ENCODE measurements around the gene FCHO1. TPM values are rescaled to one million over a fixed set of nuclear protein-coding genes. Genes with fewer than 3 reads are reported as not detected.
"Not testable (repeated sequence)": the region's sequence is repeated elsewhere in the genome, so short reads cannot be mapped to it uniquely, and the experiment has no call there.

The FCHO1 gene
- total and polyA plus RNA-seq, 4 donors = 1.5 to 6.9 (median 2.3) TPM

DNA sequence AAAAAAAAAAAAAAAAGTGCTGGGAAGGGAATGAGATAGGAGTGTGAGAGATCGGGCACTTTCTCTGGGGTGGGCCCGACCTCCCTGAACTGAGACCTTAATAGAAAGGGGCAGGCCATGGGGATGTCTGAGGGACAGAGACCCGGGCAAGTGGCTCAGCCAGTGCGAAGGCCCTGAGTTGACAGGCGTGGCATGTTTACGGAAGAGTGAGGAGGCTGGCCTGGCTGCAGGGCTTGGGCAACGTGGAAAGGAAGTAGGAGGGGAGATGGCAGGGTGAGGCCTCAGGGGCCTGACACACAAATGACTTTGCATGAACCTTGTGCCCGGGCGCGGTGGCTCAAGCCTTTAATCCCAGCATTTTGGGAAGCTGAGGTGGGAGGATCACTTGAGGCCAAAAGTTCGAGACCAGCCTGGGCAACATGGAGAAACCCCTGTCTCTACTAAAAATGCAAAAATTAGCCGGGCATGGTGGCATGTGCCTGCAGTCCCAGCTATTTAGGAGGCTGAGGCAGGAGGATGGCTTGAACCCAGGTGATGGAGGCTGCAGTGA, 13.9 kb downstream of the FCHO1 start:
- Histone ChIP-seq H3K4me1 (ENCODE audit: control insufficient read depth in 1 of 2, insufficient read depth in 2 of 2, low read length in 2 of 2) (no peaks in the 10 kb centered on the region), H3K9me3 (ENCODE audit: control insufficient read depth, low read length) (no peaks in the 10 kb centered on the region), H3K36me3 (ENCODE audit: control insufficient read depth in 1 of 2, insufficient read depth in 2 of 2, low read length in 1 of 2) (no peaks in the 10 kb centered on the region), H3K27me3 (ENCODE audit: control insufficient read depth in 1 of 2, insufficient read depth in 2 of 2, low read length in 1 of 2) (no peaks in the 10 kb centered on the region), H3K27ac (ENCODE audit: low read depth in 1 of 2, low read length in 2 of 2) (no peak overlapping the region), H3K4me3 (ENCODE audit: low read length in 2 of 2) (no peak overlapping the region)
- 86 to 93% methylated on average over 12 of the region's 12 CpGs for WGBS, 2 donors
- peak; percentile 29 for ATAC-seq (ENCODE audit: low FRiP score)
- DNase-seq = peak; percentile 83 to 85
- intact Hi-C loops (cut with DNase I) = loop anchor here (5.0 kb wide), 1 partner anchor 158 kb away; no protein-coding TSS in a partner anchor

DNA sequence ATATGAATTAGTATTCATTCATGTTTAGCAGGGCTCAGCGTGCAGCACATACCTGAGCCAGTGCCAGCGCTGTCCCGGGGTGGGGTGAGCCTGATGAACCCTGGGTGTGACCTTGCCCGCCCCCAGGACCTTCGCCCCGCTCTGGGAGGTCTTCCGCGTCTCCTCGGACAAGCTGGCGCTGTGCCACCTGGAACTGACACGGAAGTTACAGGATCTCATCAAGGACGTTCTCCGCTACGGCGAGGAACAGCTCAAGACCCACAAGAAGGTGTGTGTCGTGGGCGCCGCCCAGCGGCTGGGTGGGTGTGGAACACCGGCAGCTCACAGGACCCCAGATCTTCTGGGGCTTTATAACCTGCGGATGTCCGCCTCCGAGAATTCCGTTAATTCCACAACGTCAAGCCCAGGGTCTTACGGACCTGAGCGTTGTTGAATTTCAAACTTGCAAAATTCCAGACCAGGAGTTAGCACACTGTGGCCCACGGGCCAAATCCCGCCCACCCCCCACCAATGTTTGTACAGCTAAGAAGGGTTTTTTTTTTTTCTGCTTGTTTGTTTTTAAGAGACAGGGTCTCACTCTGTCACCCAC, 15.4 kb downstream of the FCHO1 start:
- 5 to 9% methylated on average over 29 of the region's 29 CpGs for WGBS, 2 donors
- no peak overlapping the region for H3K27ac ChIP-seq (ENCODE audit: low read depth in 1 of 2, low read length in 2 of 2)
- H3K27me3 ChIP-seq (ENCODE audit: control insufficient read depth in 1 of 2, insufficient read depth in 2 of 2, low read length in 1 of 2) = no peaks in the 10 kb centered on the region
- H3K4me1 ChIP-seq (ENCODE audit: control insufficient read depth in 1 of 2, insufficient read depth in 2 of 2, low read length in 2 of 2) = no peaks in the 10 kb centered on the region
- peak; percentile 79 for ATAC-seq (ENCODE audit: low FRiP score)
- H3K4me3 ChIP-seq (ENCODE audit: low read length in 2 of 2) = no peak overlapping the region
- H3K36me3 ChIP-seq (ENCODE audit: control insufficient read depth in 1 of 2, insufficient read depth in 2 of 2, low read length in 1 of 2) = no peaks in the 10 kb centered on the region
- DNase-seq = peak; percentile 88 to 93
- no peaks in the 10 kb centered on the region for H3K9me3 ChIP-seq (ENCODE audit: control insufficient read depth, low read length)
- intact Hi-C loops (cut with DNase I) = loop anchor here (5.0 kb wide), 1 partner anchor 159 kb away; no protein-coding TSS in a partner anchor

DNA sequence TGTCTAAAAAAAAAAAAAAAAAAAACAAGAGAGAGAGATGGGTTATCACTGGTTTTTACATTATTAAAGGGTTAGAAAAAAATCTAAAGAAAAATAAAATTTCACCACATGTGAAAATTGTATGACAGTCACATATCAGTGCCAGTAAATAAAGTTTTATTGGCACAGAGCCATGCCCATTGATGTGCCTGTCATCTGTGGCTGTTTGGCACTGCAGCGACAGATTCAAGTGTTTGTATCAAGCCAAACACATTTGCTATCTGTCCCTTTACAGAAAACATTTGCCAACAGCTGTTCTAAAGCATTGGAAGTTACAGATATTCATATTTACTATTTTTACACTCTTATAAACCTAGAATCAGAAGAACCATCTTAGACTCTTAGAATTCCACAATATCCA, 16.3 kb downstream of the FCHO1 start:
- Histone ChIP-seq H3K9me3 (ENCODE audit: control insufficient read depth, low read length) (no peaks in the 10 kb centered on the region), H3K4me3 (ENCODE audit: low read length in 2 of 2) (no peak overlapping the region), H3K27me3 (ENCODE audit: control insufficient read depth in 1 of 2, insufficient read depth in 2 of 2, low read length in 1 of 2) (no peaks in the 10 kb centered on the region), H3K4me1 (ENCODE audit: control insufficient read depth in 1 of 2, insufficient read depth in 2 of 2, low read length in 2 of 2) (no peaks in the 10 kb centered on the region), H3K27ac (ENCODE audit: low read depth in 1 of 2, low read length in 2 of 2) (no peak overlapping the region), H3K36me3 (ENCODE audit: control insufficient read depth in 1 of 2, insufficient read depth in 2 of 2, low read length in 1 of 2) (no peaks in the 10 kb centered on the region)
- ATAC-seq (ENCODE audit: low FRiP score) (no peak), DNase-seq (no peak)
- WGBS, 2 donors = 27 to 34% methylated on average over 1 of the region's 1 CpG
- intact Hi-C loops (cut with DNase I) = loop anchor here (5.0 kb wide), 1 partner anchor 160 kb away; no protein-coding TSS in a partner anchor

DNA sequence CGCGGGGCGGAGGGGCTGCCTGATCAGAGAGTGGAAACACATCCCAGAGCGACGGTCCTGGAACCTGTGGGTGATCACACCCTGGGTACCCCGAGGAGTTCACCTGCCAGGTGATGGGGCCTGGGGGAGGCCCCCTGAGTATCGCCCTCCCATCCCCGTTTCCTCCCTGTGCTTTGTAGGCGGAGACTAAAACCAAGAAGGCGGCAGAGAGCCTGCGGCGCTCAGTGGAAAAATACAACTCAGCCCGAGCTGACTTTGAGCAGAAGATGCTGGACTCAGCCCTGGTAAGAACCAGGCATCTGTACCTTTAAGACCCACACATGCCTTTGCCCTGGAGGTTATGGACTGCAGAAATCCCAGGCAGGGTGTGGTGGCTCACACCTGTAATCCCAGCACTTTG, 19.3 kb downstream of the FCHO1 start:
- Histone ChIP-seq H3K9me3 (ENCODE audit: control insufficient read depth, low read length) (no peaks in the 10 kb centered on the region), H3K4me3 (ENCODE audit: low read length in 2 of 2) (no peak overlapping the region), H3K4me1 (ENCODE audit: control insufficient read depth in 1 of 2, insufficient read depth in 2 of 2, low read length in 2 of 2) (no peaks in the 10 kb centered on the region), H3K36me3 (ENCODE audit: control insufficient read depth in 1 of 2, insufficient read depth in 2 of 2, low read length in 1 of 2) (no peaks in the 10 kb centered on the region), H3K27me3 (ENCODE audit: control insufficient read depth in 1 of 2, insufficient read depth in 2 of 2, low read length in 1 of 2) (no peaks in the 10 kb centered on the region), H3K27ac (ENCODE audit: low read depth in 1 of 2, low read length in 2 of 2) (no peak overlapping the region)
- WGBS, 2 donors = 83% methylated on average over 13 of the region's 13 CpGs
- DNase-seq = no peak
- ATAC-seq (ENCODE audit: low FRiP score) = no peak
- intact Hi-C loops (cut with DNase I) = no loop called here

DNA sequence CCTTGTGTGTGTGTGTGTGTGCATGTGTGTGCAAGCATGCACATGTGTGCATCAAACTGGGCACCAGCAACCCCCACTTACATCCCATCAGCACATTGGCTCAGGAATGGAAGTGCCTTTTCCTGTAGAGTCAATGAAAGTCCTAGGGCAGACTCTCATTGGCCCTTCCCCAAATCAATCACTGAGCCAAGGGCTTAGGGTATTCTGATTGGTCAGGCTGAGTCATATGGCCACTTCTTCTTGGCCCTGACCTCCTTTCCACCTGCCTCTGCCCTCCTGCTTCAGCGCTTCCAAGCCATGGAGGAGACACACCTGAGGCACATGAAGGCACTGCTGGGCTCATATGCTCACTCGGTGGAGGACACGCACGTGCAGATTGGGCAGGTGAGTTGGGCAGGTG, 20.9 kb downstream of the FCHO1 start:
- WGBS, 2 donors = 95% methylated on average over 4 of the region's 4 CpGs
- intact Hi-C loops (cut with DNase I) = no loop called here
- H3K36me3 ChIP-seq (ENCODE audit: control insufficient read depth in 1 of 2, insufficient read depth in 2 of 2, low read length in 1 of 2) = no peaks in the 10 kb centered on the region

DNA sequence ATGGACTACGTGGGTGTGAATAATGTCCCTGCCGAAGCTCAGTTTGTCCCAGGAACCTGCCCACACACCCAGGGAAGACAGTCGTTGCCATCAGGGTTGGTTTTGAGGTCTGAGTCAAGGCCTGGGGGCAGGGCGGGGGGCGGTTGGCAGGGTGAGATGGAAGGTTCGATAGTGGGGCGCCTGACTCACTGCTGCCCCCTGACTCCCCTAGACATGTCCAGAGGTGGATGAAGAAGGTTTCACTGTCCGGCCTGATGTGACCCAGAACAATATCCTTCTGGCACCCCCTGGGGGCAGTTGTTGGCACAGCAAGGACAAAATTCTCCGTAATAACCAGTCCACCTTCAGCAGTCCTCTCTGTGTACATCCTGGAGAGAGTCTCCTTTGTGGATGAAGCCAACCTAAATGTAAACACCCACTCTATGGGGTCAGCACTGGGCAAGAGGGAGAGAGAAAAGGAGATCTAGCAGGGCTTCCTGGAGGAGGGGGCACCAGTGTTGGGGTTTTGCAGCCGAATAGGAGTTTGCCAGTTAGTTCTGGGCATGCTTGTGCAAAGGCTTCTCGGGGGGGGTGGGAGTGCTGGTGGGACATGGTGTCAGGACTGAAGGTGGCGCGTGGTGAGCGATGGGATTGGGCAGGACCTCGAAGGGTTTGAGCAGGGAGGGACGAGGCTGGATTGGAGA, 24.1 kb downstream of the FCHO1 start:
- 61 to 62% methylated on average over 16 of the region's 16 CpGs for WGBS, 2 donors
- H3K27me3 ChIP-seq (ENCODE audit: control insufficient read depth in 1 of 2, insufficient read depth in 2 of 2, low read length in 1 of 2) = no peaks in the 10 kb centered on the region

More for the DNA sequence above, 20.9 kb downstream of the FCHO1 start:
- DNase-seq = no peak
- no peaks in the 10 kb centered on the region for H3K27me3 ChIP-seq (ENCODE audit: control insufficient read depth in 1 of 2, insufficient read depth in 2 of 2, low read length in 1 of 2)
- H3K27ac ChIP-seq (ENCODE audit: low read depth in 1 of 2, low read length in 2 of 2) = no peak overlapping the region
- H3K4me1 ChIP-seq (ENCODE audit: control insufficient read depth in 1 of 2, insufficient read depth in 2 of 2, low read length in 2 of 2) = no peaks in the 10 kb centered on the region
- ATAC-seq (ENCODE audit: low FRiP score) = no peak
- H3K9me3 ChIP-seq (ENCODE audit: control insufficient read depth, low read length) = no peaks in the 10 kb centered on the region
- H3K4me3 ChIP-seq (ENCODE audit: low read length in 2 of 2) = no peak overlapping the region

DNA sequence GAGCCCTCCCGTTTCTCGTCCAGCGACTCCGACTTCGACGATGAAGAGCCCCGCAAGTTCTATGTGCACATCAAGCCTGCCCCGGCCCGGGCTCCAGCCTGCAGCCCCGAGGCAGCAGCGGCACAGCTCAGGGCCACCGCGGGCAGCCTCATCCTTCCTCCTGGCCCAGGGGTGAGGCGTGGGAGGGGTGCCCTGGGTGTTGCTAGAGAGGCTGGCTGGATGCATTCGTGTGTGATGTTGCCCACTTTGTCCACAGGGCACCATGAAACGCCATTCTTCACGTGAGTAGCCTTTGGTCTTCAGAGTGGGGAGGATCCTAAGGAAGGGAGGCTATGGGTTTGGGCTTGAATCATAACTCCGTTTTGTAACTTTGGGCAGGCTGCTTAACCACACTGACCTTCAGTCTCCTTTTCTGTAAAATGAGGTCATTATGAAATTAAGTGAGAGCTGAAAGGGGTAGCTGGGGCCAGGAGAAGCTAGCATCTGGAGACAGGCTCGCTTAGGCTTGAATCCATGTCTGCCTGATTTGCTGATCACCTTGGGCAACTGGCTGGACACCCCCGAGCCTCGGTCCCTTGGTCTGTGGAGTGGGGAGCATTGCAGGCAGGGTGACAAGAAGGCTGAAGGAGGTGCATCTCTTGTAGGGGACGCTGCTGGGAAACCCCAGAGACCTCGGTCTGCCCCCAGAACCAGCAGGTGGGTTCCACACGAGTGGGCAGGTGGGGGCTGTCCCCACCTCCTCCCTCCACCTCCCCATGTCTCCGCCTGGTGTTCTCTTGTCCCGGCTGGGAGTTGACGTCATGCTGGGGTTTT, 24.9 kb downstream of the FCHO1 start:
- H3K4me3 ChIP-seq (ENCODE audit: low read length in 2 of 2) = no peak overlapping the region
- H3K36me3 ChIP-seq (ENCODE audit: control insufficient read depth in 1 of 2, insufficient read depth in 2 of 2, low read length in 1 of 2) = no peaks in the 10 kb centered on the region
- no peak overlapping the region for H3K27ac ChIP-seq (ENCODE audit: low read depth in 1 of 2, low read length in 2 of 2)
- ATAC-seq (ENCODE audit: low FRiP score) (no peak), DNase-seq (no peak)
- intact Hi-C loops (cut with DNase I) = loop anchor here in 1 of 2 donors (5.0 kb wide), 1 partner anchor 74 kb away; no protein-coding TSS in a partner anchor
- WGBS, 2 donors = 68 to 71% methylated on average over 27 of the region's 27 CpGs
- H3K27me3 ChIP-seq (ENCODE audit: control insufficient read depth in 1 of 2, insufficient read depth in 2 of 2, low read length in 1 of 2) = no peaks in the 10 kb centered on the region
- no peaks in the 10 kb centered on the region for H3K9me3 ChIP-seq (ENCODE audit: control insufficient read depth, low read length)
- H3K4me1 ChIP-seq (ENCODE audit: control insufficient read depth in 1 of 2, insufficient read depth in 2 of 2, low read length in 2 of 2) = no peaks in the 10 kb centered on the region

More for the DNA sequence above, 24.1 kb downstream of the FCHO1 start:
- Histone ChIP-seq H3K4me1 (ENCODE audit: control insufficient read depth in 1 of 2, insufficient read depth in 2 of 2, low read length in 2 of 2) (no peaks in the 10 kb centered on the region), H3K4me3 (ENCODE audit: low read length in 2 of 2) (no peak overlapping the region), H3K27ac (ENCODE audit: low read depth in 1 of 2, low read length in 2 of 2) (no peak overlapping the region), H3K36me3 (ENCODE audit: control insufficient read depth in 1 of 2, insufficient read depth in 2 of 2, low read length in 1 of 2) (no peaks in the 10 kb centered on the region), H3K9me3 (ENCODE audit: control insufficient read depth, low read length) (no peaks in the 10 kb centered on the region)
- ATAC-seq (ENCODE audit: low FRiP score) (no peak), DNase-seq (no peak)
- intact Hi-C loops (cut with DNase I) = loop anchor here in 1 of 2 donors (5.0 kb wide), 1 partner anchor 73 kb away; no protein-coding TSS in a partner anchor

DNA sequence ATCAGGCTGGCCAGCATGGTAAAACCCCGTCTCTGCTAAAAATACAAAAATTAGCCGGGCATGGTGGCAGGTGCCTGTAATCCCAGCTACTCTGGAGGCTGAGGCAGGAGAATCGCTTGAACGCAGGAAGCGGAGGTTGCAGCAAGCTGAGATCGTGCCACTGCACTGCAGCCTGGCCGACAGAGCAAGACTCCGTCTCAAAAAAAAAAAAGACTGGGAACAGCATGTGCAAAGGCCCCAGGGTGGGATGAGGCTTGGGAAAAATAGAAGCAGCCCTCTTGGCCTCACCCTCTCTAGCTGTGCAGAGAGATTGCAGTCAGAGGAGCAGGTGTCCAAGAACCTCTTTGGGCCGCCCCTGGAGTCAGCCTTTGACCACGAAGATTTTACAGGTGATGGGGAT, 26.6 kb downstream of the FCHO1 start:
- 72 to 73% methylated on average over 10 of the region's 10 CpGs for WGBS, 2 donors
- not testable (repeated sequence) for H3K9me3 ChIP-seq (ENCODE audit: control insufficient read depth, low read length); ATAC-seq (ENCODE audit: low FRiP score); H3K4me3 ChIP-seq (ENCODE audit: low read length in 2 of 2); H3K27ac ChIP-seq (ENCODE audit: low read depth in 1 of 2, low read length in 2 of 2); H3K4me1 ChIP-seq (ENCODE audit: control insufficient read depth in 1 of 2, insufficient read depth in 2 of 2, low read length in 2 of 2); H3K36me3 ChIP-seq (ENCODE audit: control insufficient read depth in 1 of 2, insufficient read depth in 2 of 2, low read length in 1 of 2); H3K27me3 ChIP-seq (ENCODE audit: control insufficient read depth in 1 of 2, insufficient read depth in 2 of 2, low read length in 1 of 2); DNase-seq
- intact Hi-C loops (cut with DNase I) = loop anchor here in 1 of 2 donors (5.0 kb wide), 1 partner anchor 76 kb away; no protein-coding TSS in a partner anchor

Data from aorta (tissue), 5 donors.